A549 (cell line): ENCODE data around the gene TTPAL. TPM values are rescaled to one million over a fixed set of nuclear protein-coding genes. Genes with fewer than 3 reads are reported as not detected.
A peak's percentile ranks its signal among the peaks of the same experiment; 100 is the strongest.

Experiments used
- ATAC-seq, 2 experiments: fragments of 200-7000 bp in 1 of 2; fragments of >200 bp in 1 of 2; cut with Nextera tagmentation in 1 of 2; cut with Tn5 transposase in 1 of 2; 3 replicates each; pipeline versions ENCODE4 v1.8.0 to v1.9.1; 2018 to 2020; ENCODE audit warnings: mild to moderate bottlenecking in 1 of 2, moderate library complexity in 1 of 2
- CTCF ChIA-PET: fragments of 300-600 bp; sonication (Branson Sonifier 250); formaldehyde crosslinking; extraction: SDS; loops from one replicate; lab custom pipeline; 2021; ENCODE audit warnings: antibody characterized with exemption, inconsistent platforms; lab: Yijun Ruan, JAX
- POLR2A ChIA-PET: fragments of 350-600 bp; formaldehyde crosslinking; extraction: SDS; loops from one replicate; lab custom pipeline; 2021; ENCODE audit warnings: antibody characterized with exemption, inconsistent platforms; lab: Yijun Ruan, JAX
- DNase-seq, 2 experiments: peaks; one replicate each; pipeline versions ENCODE4 v3.0.0 to v3.0.0-alpha.2; 2011 to 2016; ENCODE audit warnings: low read depth in 1 of 2, low spot score in 1 of 2
- FAIRE-seq: peaks from 2 replicates; lab custom pipeline; 2011; peaks lifted over from hg19 to GRCh38; lab: Jason Lieb, UNC
- H3K27ac ChIP-seq, 2 experiments: fragments of >200 bp; sonication (Bioruptor Twin); formaldehyde crosslinking; 3 replicates each; pipeline ENCODE4 v1.5.1; 2016 to 2017
- H3K4me1 ChIP-seq: fragments of >200 bp; sonication (Bioruptor Twin); formaldehyde crosslinking; 3 replicates; pipeline ENCODE4 v1.6.1; 2016
- H3K4me2 ChIP-seq: fragments of >200 bp; sonication (Bioruptor Twin); formaldehyde crosslinking; 3 replicates; pipeline ENCODE4 v1.6.1; 2016
- H3K4me3 ChIP-seq: fragments of >200 bp; sonication (Bioruptor Twin); formaldehyde crosslinking; 3 replicates; pipeline ENCODE4 v1.5.1; 2016
- H3K9me3 ChIP-seq: fragments of >200 bp; sonication (Bioruptor Twin); formaldehyde crosslinking; 3 replicates; pipeline ENCODE4 v1.6.1; 2016
- BHLHE40 ChIP-seq: IDR thresholded peaks from 2 replicates; pipeline ENCODE4 v1.6.1; 2012; ENCODE audit warnings: low read depth, low read length, inconsistent platforms
- CBX8 ChIP-seq: fragments of 200-600 bp; sonication (generic); IDR thresholded peaks from 2 replicates; pipeline ENCODE4 v1.6.1; 2016
- CHD4 ChIP-seq: fragments of 200-600 bp; sonication (generic); IDR thresholded peaks from 2 replicates; pipeline ENCODE4 v1.6.1; 2016; ENCODE audit warnings: antibody characterized with exemption, mild to moderate bottlenecking, borderline replicate concordance
- EHMT2 ChIP-seq: fragments of 200-600 bp; sonication (generic); IDR thresholded peaks from 2 replicates; pipeline ENCODE4 v1.6.1; 2016; ENCODE audit warnings: antibody characterized with exemption, low read depth, mild to moderate bottlenecking, moderate library complexity
- HES2 ChIP-seq: fragments of >200 bp; sonication (Bioruptor Twin); formaldehyde crosslinking; IDR thresholded peaks from 2 replicates; pipeline ENCODE4 v1.6.1; 2016
- HMGXB4 ChIP-seq: fragments of 250-450 bp; sonication (Bioruptor Pico); IDR thresholded peaks from 2 replicates; pipeline ENCODE4 v1.5.0; 2021; ENCODE audit warnings: mild to moderate bottlenecking, moderate library complexity, borderline replicate concordance
- HOXB13 ChIP-seq: fragments of 250-450 bp; sonication (Bioruptor Pico); IDR thresholded peaks from 2 replicates; pipeline ENCODE4 v1.5.0; 2020; ENCODE audit warnings: low read depth, mild to moderate bottlenecking, moderate library complexity
- JUN ChIP-seq, 2 experiments: fragments of >200 bp; sonication (Bioruptor Twin); formaldehyde crosslinking; IDR thresholded peaks; 2 replicates in 1 of 2; 3 replicates in 1 of 2; pipeline ENCODE4 v1.6.1; 2016 to 2017
- JUNB ChIP-seq: fragments of >200 bp; sonication (Bioruptor Twin); formaldehyde crosslinking; IDR thresholded peaks from 2 replicates; pipeline ENCODE4 v1.6.1; 2016
- KDM5A ChIP-seq: fragments of 200-600 bp; sonication (generic); IDR thresholded peaks from 2 replicates; pipeline ENCODE4 v1.6.1; 2016; ENCODE audit warnings: antibody characterized with exemption, mild to moderate bottlenecking
- MAFK ChIP-seq: fragments of 450-650 bp; IDR thresholded peaks from 2 replicates; pipeline ENCODE4 v1.6.1; 2014; ENCODE audit not compliant: partially characterized antibody
- MAX ChIP-seq: IDR thresholded peaks from 2 replicates; pipeline ENCODE4 v1.6.1; 2012
- NFE2L2 ChIP-seq: fragments of 150-350 bp; conservative IDR thresholded peaks from 2 replicates; pipeline ENCODE4 v1.6.1; 2014; ENCODE audit warnings: low read length
- NR3C1 ChIP-seq: fragments of >200 bp; sonication (Bioruptor Twin); formaldehyde crosslinking; IDR thresholded peaks from 3 replicates; pipeline ENCODE4 v1.6.1; 2017
- RAD21 ChIP-seq, 2 experiments: fragments of >200 bp in 1 of 2; sonication (Bioruptor Twin) in 1 of 2; formaldehyde crosslinking in 1 of 2; IDR thresholded peaks in 1 of 2; conservative IDR thresholded peaks in 1 of 2; 2 replicates in 1 of 2; 3 replicates in 1 of 2; pipeline ENCODE4 v1.6.1; 2012 to 2018; ENCODE audit warnings: inconsistent platforms in 1 of 2
- RARB ChIP-seq: fragments of 250-450 bp; sonication (Bioruptor Pico); IDR thresholded peaks from 2 replicates; pipeline ENCODE4 v1.8.0; 2021; ENCODE audit warnings: mild to moderate bottlenecking, moderate library complexity
- SREBF2 ChIP-seq: fragments of 450-650 bp; IDR thresholded peaks from 2 replicates; pipeline ENCODE4 v1.6.1; 2014; ENCODE audit warnings: mild to moderate bottlenecking, moderate library complexity
- TP53 ChIP-seq: fragments of 250-450 bp; sonication (Bioruptor Pico); IDR thresholded peaks from 2 replicates; pipeline ENCODE4 v1.5.0; 2021; ENCODE audit warnings: mild to moderate bottlenecking, moderate library complexity
- ZC3H11A ChIP-seq: fragments of 450-650 bp; IDR thresholded peaks from 2 replicates; pipeline ENCODE4 v1.6.1; 2014; ENCODE audit warnings: antibody characterized with exemption, mild to moderate bottlenecking
- ZFP36 ChIP-seq: fragments of 450-650 bp; IDR thresholded peaks from 2 replicates; pipeline ENCODE4 v1.6.1; 2014; ENCODE audit warnings: borderline replicate concordance; ENCODE audit not compliant: partially characterized antibody
- ZNF302 ChIP-seq: fragments of 250-450 bp; sonication (Bioruptor Pico); IDR thresholded peaks from 2 replicates; pipeline ENCODE4 v1.9.0; 2021; ENCODE audit warnings: inconsistent platforms, mild to moderate bottlenecking, moderate library complexity
- WGBS: methylation state at CpG from one replicate; pipeline ENCODE4 v1.1.6; 2017; ENCODE audit errors: missing lambda C conversion rate; 5-methylcytosine and 5-hydroxymethylcytosine counted together
- polyA plus RNA-seq, 4 experiments: library from polyadenylated mRNA; depleted of rRNA in 3 of 4; stranded (reverse); fragments of >200 nt; fragmentation: RNase III in 1 of 4; extraction: RNeasy Plus Mini Kit Qiagen cat#74134 plus additional on column Dnase treatment in 1 of 4; gene quantifications; 2 replicates in 3 of 4; 3 replicates in 1 of 4; pipeline ENCODE4 v1.2.3, GENCODE V29; 2011 to 2017

Gene TTPAL
- polyA plus RNA-seq, 2 of the 4 experiments (the other 2 are of a cell fraction) = 9.1 to 9.2 TPM

GRCh38 chr20:44502968-44503367 is 27.3 kb downstream of the TTPAL start:
- no peak overlapping the region for H3K4me2 ChIP-seq
- WGBS = 94% methylated on average over 1 of the region's 1 CpG
- ATAC-seq = no peak
- no peak for DNase-seq
- no peak for FAIRE-seq
- POLR2A ChIA-PET = no interaction called here
- no peaks in the 10 kb centered on the region for H3K9me3 ChIP-seq
- peaks cover 1% of the 10 kb centered on the region for H3K4me1 ChIP-seq
- TF ChIP-seq MAFK (peak; percentile 58), EHMT2 (no peak), SREBF2 (no peak), KDM5A (no peak)
- CTCF ChIA-PET = interaction anchor here (0.8 to 2.5 kb wide), 5 partner anchors 11 to 107 kb away, joined by 3 to 5 read pairs (median 4); partner anchors contain the start of genes SERINC3 and TTPAL
- H3K4me3 ChIP-seq = no peak overlapping the region
- H3K27ac ChIP-seq = no peak overlapping the region

- no peak for DNase-seq
- Histone ChIP-seq H3K27ac (no peak overlapping the region), H3K4me3 (no peak overlapping the region), H3K4me1 (no peaks in the 10 kb centered on the region), H3K9me3 (no peaks in the 10 kb centered on the region), H3K4me2 (no peak overlapping the region)
- no peak for FAIRE-seq
- POLR2A ChIA-PET = no interaction called here
- 91% methylated on average over 6 of the region's 6 CpGs for WGBS
- no peak for ATAC-seq
- CTCF ChIA-PET = interaction anchor here (0.8 to 2.5 kb wide), 4 partner anchors 8 to 290 kb away, joined by 3 to 5 read pairs (median 3); partner anchors contain the start of genes SERINC3 and TTPAL
- no peak for TF ChIP-seq RARB (CRISPR knock-in tag)
- no peak for TF ChIP-seq NFE2L2
- TF ChIP-seq MAX = no peak
- no peak for TF ChIP-seq CBX8
- TF ChIP-seq ZFP36 = no peak
- TF ChIP-seq CHD4 = no peak
- TF ChIP-seq ZC3H11A = no peak
- no peak for TF ChIP-seq EHMT2
- TF ChIP-seq TP53 (CRISPR knock-in tag) = no peak
- no peak for TF ChIP-seq JUNB
- TF ChIP-seq BHLHE40 = no peak
- TF ChIP-seq RAD21 (conservative IDR thresholded peaks at IDR 0.05 in 1 of 2, IDR thresholded peaks at IDR 0.05 in 1 of 2) = no peak
- no peak for TF ChIP-seq JUN (IDR thresholded peaks at IDR 0.05)
- no peak for TF ChIP-seq NR3C1
- TF ChIP-seq, all 56 proteins: peak for 0
Observed at GRCh38 chr20:44504402-44505307, 29.0 kb downstream of the TTPAL start.

- Histone ChIP-seq H3K27ac (no peak overlapping the region), H3K4me1 (no peaks in the 10 kb centered on the region), H3K4me2 (no peak overlapping the region), H3K4me3 (no peak overlapping the region), H3K9me3 (no peaks in the 10 kb centered on the region)
- POLR2A ChIA-PET = no interaction called here
- DNase-seq = no peak
- FAIRE-seq = no peak
- TF ChIP-seq MAFK (no peak), ZNF302 (CRISPR knock-in tag) (no peak), HES2 (no peak), HOXB13 (CRISPR knock-in tag) (no peak), HMGXB4 (no peak), TP53 (CRISPR knock-in tag) (no peak), ZC3H11A (no peak)
- CTCF ChIA-PET = interaction anchor here (1.0 to 1.5 kb wide), 2 partner anchors 11 to 174 kb away, joined by 3 to 6 read pairs; no protein-coding TSS in a partner anchor
- ATAC-seq = no peak
- 85% methylated on average over 4 of the region's 4 CpGs for WGBS
Observed at GRCh38 chr20:44509762-44510161, 34.1 kb downstream of the TTPAL start.
